ENCODE results near the gene OSM.

OSM gene

DNA sequence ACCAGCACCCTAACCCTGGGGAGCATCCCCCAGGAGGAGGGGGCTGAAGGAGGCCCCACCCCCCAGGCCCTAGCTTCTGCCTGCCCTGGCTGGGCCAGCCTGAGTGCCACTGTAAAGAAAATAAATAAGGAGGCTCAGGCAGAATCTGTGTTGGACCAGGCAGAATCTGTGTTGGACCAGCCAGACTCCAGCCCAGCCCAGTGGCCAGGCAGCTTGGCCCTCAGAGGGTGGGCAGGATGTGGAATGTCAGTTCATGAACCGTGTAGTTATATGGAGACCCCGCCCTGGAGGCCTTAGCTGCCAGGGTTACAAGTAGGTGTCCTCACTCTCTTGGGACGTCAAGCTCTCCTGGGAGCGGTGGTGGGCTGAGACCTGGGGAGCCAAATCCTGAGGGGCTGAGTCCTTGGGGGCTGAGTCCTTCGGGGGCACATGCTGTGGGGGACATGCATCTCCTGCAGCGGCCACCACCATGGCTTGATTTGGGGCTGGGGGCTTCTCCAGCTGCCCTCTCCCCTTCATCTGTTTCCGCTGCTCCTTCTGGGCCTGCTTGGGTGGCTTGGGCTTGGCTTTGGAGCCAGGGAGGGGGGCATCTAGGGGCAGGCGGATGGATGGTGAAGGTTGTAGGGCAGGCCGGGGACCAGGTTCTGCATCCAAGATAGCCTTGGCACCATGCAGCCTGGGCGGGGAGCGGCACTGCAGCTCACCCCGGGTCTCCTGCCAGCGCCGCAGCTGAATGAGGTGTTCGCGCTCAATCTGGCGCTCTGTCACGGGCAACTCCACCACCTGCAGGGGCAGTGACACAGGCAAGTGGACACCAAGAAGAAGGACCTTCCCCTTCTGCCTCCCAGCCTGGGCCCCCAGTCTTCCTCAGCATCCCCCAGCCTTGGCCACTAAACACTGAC, 25.7 kb upstream of the OSM start:
- Histone ChIP-seq H3K27me3 (ENCODE audit: low read depth, low read length) (no peaks in the 10 kb centered on the region), H3K9me3 (ENCODE audit: insufficient read depth, low read length) (no peaks in the 10 kb centered on the region), H2AFZ (ENCODE audit: low read depth, low read length) (no peak overlapping the region), H3K4me1 (ENCODE audit: low read length) (peaks cover 19% of the 10 kb centered on the region), H3K27ac (ENCODE audit: low read length) (no peak overlapping the region), H3K79me2 (ENCODE audit: low read length) (no peaks in the 10 kb centered on the region), H4K20me1 (ENCODE audit: insufficient read depth, low read length) (no peaks in the 10 kb centered on the region), H3K4me3 (ENCODE audit: low read length) (no peak overlapping the region), H3K36me3 (replicated peaks; ENCODE audit: low read depth, low read length) (no peaks in the 10 kb centered on the region), H3K4me2 (ENCODE audit: low read length) (no peak overlapping the region), H3K9ac (ENCODE audit: low read length) (no peak overlapping the region)
- TF ChIP-seq EZH2phosphoT487 (IDR thresholded peaks at IDR 0.05; ENCODE audit: low read depth) = no peak
- TF ChIP-seq, protein P1, sequence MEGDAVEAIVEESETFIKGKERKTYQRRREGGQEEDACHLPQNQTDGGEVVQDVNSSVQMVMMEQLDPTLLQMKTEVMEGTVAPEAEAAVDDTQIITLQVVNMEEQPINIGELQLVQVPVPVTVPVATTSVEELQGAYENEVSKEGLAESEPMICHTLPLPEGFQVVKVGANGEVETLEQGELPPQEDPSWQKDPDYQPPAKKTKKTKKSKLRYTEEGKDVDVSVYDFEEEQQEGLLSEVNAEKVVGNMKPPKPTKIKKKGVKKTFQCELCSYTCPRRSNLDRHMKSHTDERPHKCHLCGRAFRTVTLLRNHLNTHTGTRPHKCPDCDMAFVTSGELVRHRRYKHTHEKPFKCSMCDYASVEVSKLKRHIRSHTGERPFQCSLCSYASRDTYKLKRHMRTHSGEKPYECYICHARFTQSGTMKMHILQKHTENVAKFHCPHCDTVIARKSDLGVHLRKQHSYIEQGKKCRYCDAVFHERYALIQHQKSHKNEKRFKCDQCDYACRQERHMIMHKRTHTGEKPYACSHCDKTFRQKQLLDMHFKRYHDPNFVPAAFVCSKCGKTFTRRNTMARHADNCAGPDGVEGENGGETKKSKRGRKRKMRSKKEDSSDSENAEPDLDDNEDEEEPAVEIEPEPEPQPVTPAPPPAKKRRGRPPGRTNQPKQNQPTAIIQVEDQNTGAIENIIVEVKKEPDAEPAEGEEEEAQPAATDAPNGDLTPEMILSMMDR (IDR thresholded peaks at IDR 0.05; ENCODE audit: low read depth, low read length) = no peak

DNA sequence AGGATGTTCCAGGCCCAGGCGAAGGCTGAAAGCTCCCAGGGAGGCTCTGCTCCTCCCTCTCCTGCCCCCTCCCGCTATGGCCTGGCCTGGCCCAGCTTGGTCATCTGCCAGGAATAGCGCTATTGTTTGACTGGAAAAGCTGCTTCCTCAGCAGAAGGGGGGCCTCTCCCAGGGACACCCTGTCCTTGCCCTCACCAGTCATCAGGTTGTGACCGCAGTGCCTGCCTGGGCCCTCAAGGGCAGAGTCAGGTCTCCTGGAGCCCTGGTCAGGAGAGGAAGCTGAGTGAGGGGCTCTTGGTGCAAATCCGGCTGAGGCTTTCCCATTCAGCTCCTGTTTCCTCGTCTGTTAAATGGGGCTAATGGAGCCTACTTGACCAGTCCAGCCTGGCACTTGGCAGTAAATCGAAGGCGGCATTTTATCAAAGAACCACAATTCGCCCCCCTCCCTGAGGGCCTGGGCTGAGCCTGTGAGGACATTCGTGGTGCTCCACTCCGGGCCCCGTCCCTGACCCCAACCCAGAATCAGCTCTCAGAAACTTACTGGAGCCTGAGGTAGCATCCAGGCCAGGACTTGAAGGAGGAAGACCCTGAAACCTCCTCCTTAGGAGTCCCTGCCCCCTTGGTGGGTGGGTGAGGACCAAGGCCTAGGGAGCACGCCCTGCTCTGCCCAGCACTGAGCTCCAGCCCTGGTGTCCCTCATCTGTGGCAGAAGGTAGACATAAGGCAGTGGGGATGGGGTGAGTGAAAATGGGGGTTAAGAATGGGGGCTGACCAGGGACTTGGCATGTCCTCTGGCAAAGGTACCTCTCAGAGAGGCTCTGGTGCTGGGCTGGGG, 24.6 kb upstream of the OSM start:
- Histone ChIP-seq H3K79me2 (ENCODE audit: low read length) (no peaks in the 10 kb centered on the region), H3K4me2 (ENCODE audit: low read length) (no peak overlapping the region)

DNA sequence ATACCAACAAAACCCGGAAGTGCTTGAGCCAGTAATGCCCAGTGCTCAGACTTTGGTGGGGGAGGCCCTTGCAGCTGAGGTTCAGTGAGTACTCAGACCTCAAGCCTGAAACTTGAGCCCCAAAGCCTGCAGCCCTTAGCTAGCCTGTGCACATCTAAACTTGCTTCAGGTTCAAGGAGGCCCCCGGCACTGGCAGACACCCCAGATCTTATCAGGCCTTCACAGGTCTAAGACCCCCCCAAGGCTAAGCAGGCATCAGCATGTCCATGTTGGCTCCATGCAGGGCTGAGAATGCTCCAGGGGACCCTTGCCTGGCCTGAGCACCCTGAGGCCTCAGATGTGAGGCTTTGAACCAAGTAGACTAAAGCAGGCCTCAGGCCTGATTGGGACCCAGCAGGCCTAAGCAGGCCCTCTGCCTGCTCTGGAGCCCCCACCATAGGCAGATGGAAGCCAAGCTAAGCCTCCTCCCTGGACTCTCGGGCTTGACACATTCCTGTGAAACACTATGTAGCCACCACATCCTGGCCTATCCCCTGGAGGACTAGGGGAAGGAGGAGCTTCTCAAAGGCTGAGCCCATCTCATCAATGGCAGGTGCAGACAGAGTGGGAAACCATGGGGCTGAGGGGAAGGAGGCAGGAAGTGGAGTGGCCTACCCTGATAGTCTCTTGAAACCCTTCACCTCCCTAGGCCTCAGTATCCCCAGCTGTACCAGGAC, 23.8 kb upstream of the OSM start:
- Histone ChIP-seq H3K4me2 (ENCODE audit: low read length) (peak overlapping the region; percentile 93), H3K27me3 (ENCODE audit: low read depth, low read length) (no peaks in the 10 kb centered on the region), H3K36me3 (replicated peaks; ENCODE audit: low read depth, low read length) (no peaks in the 10 kb centered on the region), H3K9me3 (ENCODE audit: insufficient read depth, low read length) (no peaks in the 10 kb centered on the region), H3K9ac (ENCODE audit: low read length) (no peak overlapping the region), H4K20me1 (ENCODE audit: insufficient read depth, low read length) (no peaks in the 10 kb centered on the region), H3K4me1 (ENCODE audit: low read length) (peaks cover 24% of the 10 kb centered on the region), H3K4me3 (ENCODE audit: low read length) (peak overlapping the region; percentile 75), H3K79me2 (ENCODE audit: low read length) (no peaks in the 10 kb centered on the region), H3K27ac (ENCODE audit: low read length) (0 out of 2 replicates have a peak overlapping the region, but pooled peaks have one; percentile 3), H2AFZ (ENCODE audit: low read depth, low read length) (no peak overlapping the region)
- TF ChIP-seq, protein P1 (IDR thresholded peaks at IDR 0.05; ENCODE audit: low read depth, low read length) = no peak
- TF ChIP-seq EZH2phosphoT487 (IDR thresholded peaks at IDR 0.05; ENCODE audit: low read depth) = no peak

More for the DNA sequence above, 24.6 kb upstream of the OSM start:
- no peaks in the 10 kb centered on the region for H3K36me3 ChIP-seq (replicated peaks; ENCODE audit: low read depth, low read length)
- TF ChIP-seq EZH2phosphoT487 (IDR thresholded peaks at IDR 0.05; ENCODE audit: low read depth) = no peak
- H3K9ac ChIP-seq (ENCODE audit: low read length) = no peak overlapping the region
- no peak overlapping the region for H2AFZ ChIP-seq (ENCODE audit: low read depth, low read length)
- no peak overlapping the region for H3K27ac ChIP-seq (ENCODE audit: low read length)
- H3K9me3 ChIP-seq (ENCODE audit: insufficient read depth, low read length) = no peaks in the 10 kb centered on the region
- H3K27me3 ChIP-seq (ENCODE audit: low read depth, low read length) = no peaks in the 10 kb centered on the region
- H3K4me1 ChIP-seq (ENCODE audit: low read length) = peaks cover 24% of the 10 kb centered on the region
- no peaks in the 10 kb centered on the region for H4K20me1 ChIP-seq (ENCODE audit: insufficient read depth, low read length)
- H3K4me3 ChIP-seq (ENCODE audit: low read length) = no peak overlapping the region

DNA sequence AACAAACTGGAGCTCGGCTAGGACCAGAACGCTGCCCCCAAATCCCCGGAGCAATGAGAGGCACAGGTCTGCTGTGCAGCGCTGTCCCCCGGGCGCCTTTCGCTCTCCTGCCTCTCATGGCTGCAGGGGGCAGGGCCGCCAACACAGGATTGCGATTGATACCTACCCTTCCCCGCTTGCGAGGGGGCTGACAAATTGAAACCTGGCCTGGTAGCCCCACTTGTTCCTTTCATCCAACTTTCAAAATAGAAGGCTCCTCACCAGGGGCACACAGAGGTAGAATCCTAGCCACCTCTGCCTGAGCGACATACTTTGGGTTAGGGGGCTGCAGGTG, 23.3 kb upstream of the OSM start:
- no peak for TF ChIP-seq EZH2phosphoT487 (IDR thresholded peaks at IDR 0.05; ENCODE audit: low read depth)
- TF ChIP-seq, protein P1 (IDR thresholded peaks at IDR 0.05; ENCODE audit: low read depth, low read length) = no peak
- H3K79me2 ChIP-seq (ENCODE audit: low read length) = no peaks in the 10 kb centered on the region
- peaks cover 24% of the 10 kb centered on the region for H3K4me1 ChIP-seq (ENCODE audit: low read length)
- no peak overlapping the region for H3K27ac ChIP-seq (ENCODE audit: low read length)
- H3K36me3 ChIP-seq (replicated peaks; ENCODE audit: low read depth, low read length) = no peaks in the 10 kb centered on the region
- no peaks in the 10 kb centered on the region for H4K20me1 ChIP-seq (ENCODE audit: insufficient read depth, low read length)
- H3K9ac ChIP-seq (ENCODE audit: low read length) = peak overlapping the region; percentile 47; the same call in 1 of the 2 replicates
- H3K4me2 ChIP-seq (ENCODE audit: low read length) = peak overlapping the region; percentile 93
- peak overlapping the region; percentile 75 for H3K4me3 ChIP-seq (ENCODE audit: low read length)
- no peak overlapping the region for H2AFZ ChIP-seq (ENCODE audit: low read depth, low read length)
- H3K27me3 ChIP-seq (ENCODE audit: low read depth, low read length) = no peaks in the 10 kb centered on the region
- no peaks in the 10 kb centered on the region for H3K9me3 ChIP-seq (ENCODE audit: insufficient read depth, low read length)

Measured in OCI-LY3 (cell line).